T-helper 1 cell (primary cell): ENCODE results near the gene LY6G5B.

Experiments
- DNase-seq, 5 donors: peaks; one replicate each; pipeline ENCODE4 v3.0.0-alpha.2; 2012 to 2020
- total RNA-seq, 4 donors: gene quantifications; one replicate each; lab custom pipeline; 2026; lab: John Stamatoyannopoulos, UW

Gene LY6G5B, protein sequence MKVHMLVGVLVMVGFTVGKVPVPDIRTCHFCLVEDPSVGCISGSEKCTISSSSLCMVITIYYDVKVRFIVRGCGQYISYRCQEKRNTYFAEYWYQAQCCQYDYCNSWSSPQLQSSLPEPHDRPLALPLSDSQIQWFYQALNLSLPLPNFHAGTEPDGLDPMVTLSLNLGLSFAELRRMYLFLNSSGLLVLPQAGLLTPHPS
- total RNA-seq = 1.9 to 13.1 (median 6.2) reads per million in 4 donors

DNA sequence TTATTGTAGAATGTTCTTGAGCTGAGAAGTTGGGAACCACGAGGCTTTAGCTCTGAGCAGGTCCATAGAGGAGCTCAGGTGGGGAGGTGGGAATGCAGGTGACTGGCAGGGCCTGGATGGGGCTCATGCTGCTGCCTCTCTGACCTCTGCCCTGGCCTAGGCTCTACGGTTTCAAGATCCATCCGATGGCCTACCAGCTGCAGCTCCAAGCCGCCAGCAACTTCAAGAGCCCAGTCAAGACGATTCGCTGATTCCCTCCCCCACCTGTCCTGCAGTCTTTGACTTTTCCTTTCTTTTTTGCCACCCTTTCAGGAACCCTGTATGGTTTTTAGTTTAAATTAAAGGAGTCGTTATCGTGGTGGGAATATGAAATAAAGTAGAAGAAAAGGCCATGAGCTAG is at the start of gene LY6G5B:
Gene LY6G5B, plus strand, starts transcription at position 301 of the 400 bp plus-strand sequence. CDS start 975 bp downstream, outside the sequence.
- no peak for DNase-seq

DNA sequence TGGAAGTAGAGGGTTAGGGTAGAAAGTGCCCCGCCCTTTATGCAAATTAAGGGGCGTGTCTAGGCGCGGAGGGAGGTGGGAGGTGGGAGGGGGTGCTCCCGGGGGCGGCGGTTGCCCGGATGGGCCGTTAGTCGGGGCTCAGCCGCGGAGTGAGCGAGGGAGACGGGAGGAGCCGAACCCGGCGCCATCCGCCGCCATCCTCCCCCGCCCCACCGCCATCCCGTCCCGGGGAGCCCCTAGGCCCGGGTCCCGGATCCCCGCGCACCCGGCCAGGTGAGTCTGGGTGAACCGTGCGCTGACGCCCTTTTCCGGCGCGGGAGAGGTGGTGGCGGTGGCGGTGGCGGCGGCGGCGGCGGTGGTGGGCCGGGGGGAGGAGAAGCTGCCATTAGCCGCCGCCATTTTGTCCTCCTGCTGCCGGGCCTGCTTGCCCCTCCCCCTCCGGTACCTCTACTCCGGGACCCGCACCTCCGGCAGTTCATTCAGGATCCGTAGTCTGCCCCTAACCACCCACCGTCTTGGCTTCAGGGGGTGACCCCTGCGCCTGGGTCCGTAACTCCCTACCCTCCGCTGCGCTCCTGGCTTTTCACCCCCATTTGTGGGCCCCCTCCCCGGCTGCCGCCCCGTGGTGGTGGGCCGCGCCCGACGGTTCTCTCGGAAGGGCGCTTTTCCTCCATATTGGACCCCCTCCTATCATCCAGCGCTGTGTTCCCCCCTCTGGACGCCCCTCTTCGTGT is 49.0 kb upstream of the LY6G5B start, which contains the start of gene PRRC2A:
Gene PRRC2A, plus strand, starts transcription at position 130 of the 734 bp plus-strand sequence. CDS start 2,075 bp downstream, outside the sequence.
- peak in 3 of 5 donors; percentile 91 to 93 (median 91) for DNase-seq

DNA sequence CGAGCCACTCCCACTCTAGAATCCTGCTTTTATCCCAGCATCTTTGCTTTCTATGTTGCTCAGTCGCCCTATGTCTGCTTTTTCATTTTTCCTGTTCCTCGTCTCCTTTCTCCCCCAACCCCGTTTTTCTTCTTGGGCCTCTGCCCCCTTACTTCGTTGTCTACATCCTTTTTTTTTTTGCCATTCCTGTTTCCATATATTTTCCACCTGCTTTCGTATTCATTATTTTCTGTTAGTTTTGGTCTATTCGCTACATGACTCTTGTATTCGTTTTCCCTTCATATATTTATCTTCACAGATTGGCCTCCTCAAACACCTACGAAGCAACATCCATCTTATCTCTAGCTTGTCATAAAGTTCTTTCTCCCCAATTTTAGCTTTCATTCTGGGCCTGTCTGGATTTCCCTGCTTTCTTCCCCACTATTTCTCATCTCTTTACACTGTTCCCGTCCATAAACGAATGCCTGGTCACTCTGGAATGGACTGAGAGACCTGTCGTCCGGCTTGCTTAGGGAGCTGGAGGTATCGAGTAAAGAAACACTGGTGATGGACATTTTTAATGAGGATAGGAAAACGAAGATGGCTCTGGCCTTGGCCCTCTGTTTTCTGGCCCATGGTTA is 48.3 kb upstream of the LY6G5B start:
- DNase-seq = no peak

DNA sequence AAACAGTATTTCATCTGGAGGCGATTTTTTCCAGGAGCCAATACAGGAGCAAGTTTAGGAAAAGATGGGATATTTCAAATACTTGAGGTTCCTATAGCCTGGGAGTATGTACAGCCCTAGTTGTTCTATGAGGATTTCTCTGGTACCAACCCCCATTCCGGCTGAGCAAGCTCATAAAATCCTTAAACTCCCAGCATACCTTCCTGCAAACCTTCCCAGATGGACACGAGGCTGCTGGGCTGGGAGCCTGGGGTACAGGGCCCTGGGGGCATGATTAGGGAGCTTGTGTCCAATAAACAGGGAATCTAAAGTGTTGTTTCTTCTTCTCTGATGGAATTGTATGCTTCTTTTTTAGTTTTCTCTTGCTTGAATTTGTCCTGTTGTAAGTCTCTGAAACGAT is 47.8 kb upstream of the LY6G5B start:
- no peak for DNase-seq

DNA sequence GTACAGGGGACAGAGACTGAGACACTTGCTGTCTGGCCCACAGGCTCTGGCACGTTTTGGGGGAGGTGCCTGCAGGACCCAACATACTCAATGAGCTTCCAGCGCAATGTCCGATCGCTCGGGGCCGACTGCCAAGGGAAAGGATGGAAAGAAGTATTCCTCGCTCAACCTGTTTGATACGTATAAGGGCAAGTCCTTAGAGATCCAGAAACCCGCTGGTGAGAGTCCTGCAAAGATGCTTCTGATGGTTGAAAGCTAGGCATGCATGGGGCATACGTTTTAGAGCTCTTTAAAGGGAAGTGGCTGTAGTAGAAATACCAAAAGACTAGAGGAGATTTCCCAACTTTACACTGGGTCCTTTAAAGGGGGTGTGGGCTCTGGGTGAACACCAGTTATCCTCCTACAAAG is 47.1 kb upstream of the LY6G5B start:
- DNase-seq = no peak

DNA sequence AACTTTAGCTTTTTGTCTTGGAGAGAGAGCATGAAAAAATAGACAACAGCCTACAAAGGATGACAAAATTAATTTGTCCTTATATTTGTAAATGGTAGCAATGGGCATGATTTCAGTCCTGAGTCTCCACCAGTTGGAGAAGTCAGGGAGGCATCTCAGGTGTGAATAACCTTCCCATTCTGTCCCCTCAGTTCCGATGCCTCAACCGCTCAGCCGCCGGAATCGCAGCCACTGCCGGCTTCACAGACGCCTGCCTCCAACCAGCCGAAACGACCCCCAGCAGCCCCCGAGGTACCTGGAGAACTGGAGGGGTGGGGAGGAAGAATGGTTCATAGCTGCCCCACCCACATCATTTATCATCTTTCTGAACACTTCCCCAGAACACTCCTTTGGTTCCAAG is 45.7 kb upstream of the LY6G5B start:
- DNase-seq = no peak

DNA sequence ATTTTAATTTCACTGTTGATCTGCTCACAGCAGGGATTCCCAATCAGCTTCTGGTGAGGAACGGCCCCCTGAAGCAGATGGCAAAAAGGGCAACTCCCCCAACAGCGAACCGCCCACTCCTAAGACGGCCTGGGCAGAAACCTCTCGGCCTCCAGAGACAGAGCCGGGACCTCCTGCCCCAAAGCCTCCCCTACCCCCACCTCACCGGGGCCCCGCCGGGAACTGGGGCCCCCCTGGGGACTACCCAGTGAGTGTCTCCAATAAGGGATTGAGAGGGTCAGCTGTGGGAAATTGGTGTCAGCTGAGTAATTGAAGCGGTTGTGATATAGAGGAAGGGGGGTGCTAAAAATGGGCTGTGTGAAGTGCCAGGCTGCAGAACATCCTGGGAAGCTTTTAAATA is 42.8 kb upstream of the LY6G5B start:
- no peak for DNase-seq

DNA sequence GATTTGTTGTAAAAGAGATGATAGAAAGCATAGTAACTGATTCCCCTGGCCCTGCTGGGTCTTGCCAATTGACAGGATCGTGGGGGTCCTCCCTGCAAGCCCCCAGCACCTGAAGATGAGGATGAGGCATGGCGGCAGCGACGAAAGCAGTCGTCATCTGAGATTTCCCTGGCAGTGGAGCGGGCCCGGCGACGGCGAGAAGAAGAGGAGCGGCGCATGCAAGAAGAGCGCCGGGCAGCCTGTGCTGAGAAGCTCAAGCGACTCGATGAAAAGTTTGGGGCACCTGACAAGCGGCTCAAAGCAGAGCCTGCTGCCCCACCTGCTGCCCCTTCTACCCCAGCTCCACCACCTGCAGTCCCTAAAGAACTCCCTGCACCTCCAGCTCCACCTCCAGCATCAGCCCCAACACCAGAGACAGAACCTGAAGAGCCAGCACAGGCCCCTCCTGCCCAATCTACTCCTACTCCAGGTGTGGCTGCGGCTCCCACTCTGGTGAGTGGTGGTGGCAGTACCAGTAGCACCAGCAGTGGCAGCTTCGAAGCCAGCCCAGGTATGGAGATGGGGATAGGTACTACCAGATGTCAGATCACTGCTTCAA is 42.0 kb upstream of the LY6G5B start:
- DNase-seq = no peak

DNA sequence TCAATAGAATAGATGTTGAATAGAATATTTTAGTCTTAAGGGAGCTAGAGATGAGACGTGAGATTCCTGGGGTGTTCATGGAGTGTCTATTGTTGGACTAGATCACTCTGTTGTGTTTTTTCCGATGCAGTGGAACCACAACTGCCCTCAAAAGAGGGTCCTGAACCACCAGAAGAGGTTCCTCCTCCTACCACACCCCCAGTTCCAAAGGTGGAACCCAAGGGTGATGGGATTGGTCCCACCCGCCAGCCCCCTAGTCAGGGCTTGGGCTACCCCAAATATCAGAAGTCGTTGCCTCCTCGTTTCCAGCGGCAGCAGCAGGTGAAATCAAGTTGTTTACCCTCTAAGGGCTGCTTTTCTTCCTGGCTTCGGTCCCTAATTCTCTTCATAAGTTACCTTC is 40.8 kb upstream of the LY6G5B start:
- no peak for DNase-seq

DNA sequence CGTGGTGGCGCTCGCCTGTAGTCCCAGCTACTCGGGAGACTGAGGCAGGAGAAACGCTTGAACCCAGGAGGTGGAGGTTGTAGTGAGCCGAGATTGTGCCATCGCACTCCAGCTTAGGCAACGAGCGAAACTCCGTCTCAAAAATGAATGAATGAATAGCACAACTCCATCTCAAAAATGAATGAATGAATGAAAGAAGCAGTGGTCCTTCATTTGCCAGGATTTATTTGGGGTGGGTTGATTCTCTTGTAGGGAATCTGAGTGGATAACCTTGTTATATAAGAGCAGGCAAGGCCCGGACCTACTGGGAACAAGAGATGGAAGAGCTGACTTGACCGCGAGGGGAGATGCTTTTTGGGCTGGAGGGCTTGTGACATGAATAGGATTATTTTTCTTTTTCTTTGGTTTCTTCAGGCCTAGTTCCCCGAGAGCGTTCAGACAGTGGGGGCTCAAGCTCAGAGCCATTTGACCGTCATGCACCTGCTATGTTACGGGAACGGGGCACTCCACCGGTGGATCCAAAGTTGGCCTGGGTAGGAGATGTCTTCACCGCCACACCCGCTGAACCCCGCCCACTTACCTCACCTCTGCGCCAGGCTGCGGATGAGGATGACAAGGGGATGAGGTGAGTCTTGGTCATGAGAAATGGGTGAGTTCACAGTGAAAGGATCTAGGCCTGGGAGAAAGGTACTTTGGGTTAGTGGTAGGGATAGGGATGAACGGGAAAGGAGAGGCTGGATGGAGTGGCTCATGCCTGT is 39.4 kb upstream of the LY6G5B start:
- no peak for DNase-seq

DNA sequence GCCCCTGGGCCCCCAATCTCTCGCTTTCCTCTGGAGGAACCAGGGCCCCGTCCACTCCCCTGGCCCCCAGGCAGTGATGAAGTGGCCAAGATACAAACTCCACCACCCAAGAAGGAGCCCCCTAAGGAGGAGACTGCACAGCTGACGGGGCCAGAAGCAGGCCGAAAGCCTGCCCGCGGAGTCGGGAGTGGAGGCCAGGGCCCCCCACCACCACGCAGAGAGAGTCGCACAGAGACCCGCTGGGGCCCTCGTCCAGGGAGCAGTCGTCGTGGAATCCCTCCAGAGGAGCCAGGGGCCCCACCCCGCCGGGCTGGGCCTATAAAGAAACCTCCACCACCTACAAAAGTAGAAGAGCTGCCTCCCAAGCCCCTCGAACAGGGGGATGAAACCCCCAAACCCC is 38.6 kb upstream of the LY6G5B start:
- DNase-seq = no peak

DNA sequence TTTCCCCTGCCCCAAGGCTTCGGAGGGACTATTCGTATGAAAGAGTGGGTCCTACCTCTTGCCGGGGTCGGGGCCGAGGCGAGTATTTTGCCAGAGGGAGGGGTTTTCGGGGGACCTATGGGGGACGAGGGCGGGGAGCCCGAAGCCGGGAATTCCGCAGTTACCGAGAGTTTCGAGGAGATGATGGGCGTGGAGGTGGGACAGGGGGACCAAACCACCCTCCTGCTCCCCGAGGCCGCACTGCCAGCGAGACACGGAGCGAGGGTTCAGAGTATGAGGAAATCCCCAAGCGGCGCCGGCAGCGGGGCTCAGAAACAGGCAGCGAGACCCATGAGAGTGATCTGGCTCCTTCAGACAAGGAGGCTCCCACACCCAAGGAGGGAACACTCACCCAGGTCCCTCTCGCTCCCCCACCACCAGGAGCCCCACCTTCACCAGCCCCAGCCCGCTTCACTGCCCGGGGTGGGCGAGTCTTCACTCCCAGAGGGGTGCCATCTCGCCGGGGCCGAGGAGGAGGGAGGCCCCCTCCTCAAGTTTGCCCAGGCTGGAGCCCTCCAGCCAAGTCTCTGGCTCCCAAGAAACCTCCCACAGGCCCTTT is 38.0 kb upstream of the LY6G5B start:
- no peak for DNase-seq

DNA sequence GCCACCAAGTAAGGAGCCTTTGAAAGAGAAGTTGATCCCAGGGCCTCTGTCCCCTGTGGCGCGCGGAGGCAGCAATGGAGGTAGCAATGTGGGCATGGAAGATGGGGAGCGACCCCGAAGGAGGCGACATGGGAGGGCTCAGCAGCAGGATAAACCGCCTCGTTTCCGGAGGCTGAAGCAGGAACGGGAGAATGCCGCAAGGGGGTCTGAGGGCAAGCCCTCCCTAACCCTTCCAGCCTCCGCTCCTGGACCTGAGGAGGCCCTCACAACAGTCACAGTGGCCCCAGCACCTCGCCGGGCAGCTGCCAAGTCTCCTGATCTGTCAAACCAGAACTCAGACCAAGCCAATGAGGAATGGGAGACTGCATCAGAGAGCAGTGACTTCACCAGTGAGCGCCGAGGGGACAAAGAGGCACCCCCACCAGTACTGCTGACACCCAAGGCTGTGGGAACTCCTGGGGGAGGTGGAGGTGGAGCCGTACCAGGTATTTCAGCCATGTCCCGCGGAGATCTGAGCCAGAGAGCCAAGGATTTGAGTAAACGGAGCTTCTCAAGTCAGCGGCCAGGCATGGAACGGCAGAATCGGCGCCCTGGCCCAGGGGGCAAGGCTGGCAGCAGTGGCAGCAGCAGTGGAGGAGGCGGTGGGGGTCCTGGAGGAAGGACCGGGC is 37.4 kb upstream of the LY6G5B start:
- DNase-seq = no peak

DNA sequence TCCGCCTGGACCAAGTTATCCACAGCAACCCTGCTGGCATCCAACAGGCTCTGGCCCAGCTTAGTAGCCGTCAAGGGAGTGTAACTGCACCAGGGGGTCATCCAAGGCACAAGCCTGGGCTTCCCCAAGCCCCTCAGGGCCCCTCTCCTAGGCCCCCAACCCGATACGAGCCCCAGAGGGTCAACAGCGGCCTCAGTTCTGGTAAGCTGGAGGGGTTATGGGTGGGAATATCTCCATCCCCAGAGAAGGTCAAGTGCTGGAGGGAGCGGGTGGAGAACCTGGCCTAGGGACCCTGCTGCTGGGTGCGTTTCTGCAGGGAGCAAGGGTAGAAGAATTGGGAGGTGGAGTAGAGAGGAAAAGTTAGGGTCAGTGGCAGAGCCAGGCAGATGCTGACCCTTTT is 36.3 kb upstream of the LY6G5B start:
- no peak for DNase-seq

DNA sequence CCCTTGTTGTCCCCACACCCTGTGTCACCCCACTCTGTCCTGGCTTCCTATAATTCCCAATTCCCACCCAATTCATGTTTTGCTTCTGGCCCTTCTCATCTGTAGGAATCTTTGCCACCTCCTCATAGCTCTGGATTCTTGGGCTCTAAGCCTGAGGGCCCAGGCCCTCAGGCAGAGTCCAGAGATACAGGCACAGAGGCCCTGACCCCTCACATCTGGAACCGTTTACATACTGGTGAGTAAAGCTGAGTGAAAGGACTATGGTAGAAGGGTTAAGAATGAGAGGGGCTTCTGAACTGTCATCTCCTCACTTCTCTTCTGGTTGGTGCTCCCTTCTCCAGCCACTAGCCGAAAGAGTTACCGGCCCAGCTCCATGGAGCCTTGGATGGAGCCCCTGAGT is 35.6 kb upstream of the LY6G5B start:
- no peak for DNase-seq

DNA sequence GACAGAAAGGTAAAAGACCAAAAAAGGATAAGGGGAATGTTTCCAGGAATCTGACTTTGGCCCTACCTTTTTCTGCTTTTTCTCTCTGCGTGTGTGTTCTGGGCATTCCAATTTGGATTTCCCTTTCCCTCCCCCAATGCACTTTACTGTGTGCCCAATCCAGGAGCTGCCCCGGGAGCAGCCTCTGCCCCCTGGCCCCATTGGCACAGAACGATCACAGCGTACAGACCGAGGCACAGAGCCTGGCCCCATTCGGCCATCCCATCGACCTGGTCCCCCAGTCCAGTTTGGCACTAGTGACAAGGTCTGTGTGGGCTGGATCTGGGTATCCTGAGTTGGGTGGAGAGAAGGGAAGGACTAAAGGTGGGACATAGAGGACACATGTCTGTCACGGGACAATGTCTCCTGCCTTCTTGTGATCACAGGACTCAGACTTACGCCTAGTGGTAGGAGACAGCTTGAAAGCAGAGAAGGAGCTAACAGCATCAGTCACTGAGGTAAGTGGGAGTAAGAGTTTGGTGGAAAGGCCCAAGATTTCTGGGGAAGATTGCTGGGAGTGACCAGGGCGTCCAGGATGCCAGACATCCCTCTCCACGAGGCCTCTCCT is 34.7 kb upstream of the LY6G5B start:
- no peak for DNase-seq

DNA sequence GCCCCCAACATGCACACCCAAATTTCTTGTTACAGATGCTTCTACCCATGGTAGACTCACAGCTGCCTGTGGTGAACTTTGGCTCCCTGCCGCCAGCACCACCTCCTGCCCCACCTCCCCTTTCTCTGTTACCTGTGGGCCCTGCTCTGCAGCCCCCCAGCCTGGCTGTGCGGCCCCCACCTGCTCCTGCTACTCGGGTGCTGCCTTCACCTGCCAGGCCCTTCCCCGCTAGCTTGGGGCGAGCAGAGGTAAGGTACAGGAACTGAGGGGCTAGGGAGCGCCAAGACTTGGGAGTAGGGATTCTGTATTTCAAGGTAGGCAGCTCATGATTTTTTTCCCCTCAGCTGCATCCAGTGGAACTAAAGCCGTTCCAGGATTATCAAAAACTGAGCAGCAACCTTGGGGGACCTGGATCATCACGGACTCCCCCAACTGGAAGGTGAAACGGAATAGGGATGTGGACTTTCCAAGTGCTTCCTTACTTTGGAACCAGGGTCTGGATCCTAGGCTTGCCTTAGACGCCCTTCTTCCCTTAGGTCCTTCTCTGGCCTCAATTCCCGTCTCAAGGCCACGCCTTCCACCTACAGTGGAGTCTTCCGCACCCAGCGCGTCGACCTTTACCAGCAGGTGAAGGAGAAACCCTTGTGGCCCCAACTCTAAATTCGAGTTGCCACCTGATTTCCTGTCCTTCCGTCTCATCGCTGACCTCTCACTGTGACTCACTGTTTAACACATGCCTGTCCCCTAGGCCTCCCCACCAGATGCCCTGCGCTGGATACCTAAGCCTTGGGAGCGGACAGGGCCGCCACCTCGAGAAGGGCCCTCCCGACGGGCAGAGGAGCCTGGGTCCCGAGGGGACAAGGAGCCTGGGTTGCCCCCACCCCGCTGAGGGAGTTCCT is 32.8 kb upstream of the LY6G5B start:
- DNase-seq = no peak

DNA sequence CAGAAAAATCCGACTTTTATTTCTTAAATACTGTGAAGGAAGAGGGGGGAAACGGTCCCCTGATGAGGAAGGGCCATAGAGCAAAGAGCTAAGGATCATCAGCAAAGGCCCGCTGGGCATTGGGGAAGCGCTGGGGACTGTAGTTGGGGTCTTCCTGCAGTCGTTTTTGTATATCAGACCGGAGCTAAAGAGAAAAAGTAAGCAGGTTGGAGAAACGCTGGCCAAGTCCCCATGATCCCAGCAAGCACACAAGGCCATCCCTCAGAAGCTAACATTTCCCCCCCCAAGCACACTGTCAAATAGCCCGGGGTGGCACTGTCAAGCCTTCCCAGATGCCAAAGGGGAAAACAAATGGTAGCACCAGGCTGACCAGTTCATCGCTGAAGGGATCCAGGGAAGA is 30.7 kb upstream of the LY6G5B start:
- DNase-seq = no peak

DNA sequence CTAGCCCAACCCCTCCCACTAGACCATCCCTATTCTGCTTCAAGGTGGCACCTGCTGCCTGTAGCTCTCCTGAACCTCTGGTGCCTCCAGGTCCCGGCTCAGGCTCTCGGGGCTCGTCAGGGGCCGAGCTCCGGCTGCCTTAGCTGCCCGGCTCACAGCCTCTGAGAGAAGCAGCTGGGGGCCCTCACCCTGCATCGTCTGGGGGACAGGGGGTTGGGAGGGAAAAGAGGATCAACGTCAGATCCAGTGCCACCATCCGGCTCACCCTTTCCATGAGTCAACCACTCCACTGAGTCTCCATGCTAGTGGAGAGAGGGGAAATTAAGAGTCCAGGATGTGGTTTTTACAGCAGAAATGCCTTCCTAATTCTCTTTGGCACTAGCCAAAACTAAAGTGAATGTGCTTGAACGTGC is 30.3 kb upstream of the LY6G5B start:
- DNase-seq = no peak

DNA sequence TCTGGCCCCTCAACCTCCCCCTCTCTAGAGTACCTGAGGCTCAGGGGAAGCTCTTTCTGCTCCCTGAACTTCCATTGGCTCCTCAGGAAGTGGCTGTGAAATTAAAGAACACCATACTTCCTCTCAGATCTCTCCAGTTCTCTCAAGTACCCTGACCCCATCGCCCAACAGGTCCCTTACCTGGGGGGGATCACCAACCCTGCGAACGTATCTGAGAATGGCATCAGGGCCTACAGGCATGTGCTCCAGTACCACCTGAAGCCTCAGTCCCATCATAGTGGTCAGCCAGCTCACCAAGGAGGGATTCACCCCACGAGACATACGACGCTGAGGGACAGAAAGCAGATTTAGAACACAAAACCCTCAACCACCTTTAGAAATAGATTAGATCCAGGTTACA is 29.2 kb upstream of the LY6G5B start:
- DNase-seq = no peak
